ENCODE measurements around the gene METTL21A.
"Not testable (repeated sequence)": the region's sequence is repeated elsewhere in the genome, so short reads cannot be mapped to it uniquely, and the experiment has no call there.

METTL21A gene

GRCh38 chr2:207625014-207625907, at the start of gene METTL21A:
TSS of gene METTL21A (minus strand) at chr2:207625394. CDS start at chr2:207624375, 1,019 bp downstream.
- peak; percentile 83 to 84 for DNase-seq

GRCh38 chr2:207674826-207675225, 49.6 kb upstream of the METTL21A start:
- no peak for DNase-seq

DNA sequence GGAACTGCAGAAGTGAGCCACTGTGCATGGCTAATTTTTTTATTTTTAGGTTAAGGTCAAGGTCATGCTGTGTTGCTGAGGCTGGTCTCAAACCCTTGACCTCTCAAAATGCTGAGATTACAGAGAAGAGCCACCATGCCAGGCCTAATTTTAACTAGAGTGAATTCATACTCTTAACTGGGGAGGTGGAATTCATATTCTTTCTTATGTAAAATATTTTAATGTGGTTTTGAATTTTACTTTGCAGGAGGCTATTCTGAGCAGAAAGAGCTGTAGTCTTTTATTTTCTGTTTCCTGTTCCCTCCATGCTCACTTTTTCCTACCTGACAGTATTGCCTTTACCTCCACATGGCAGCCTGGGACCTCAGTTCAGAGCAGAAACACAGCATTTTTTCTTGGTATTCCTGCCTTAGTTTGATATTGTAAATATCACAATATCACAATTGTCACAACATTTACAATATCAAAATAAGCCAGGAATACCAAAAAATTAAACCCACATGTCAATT, 49.1 kb upstream of the METTL21A start:
- no peak for DNase-seq

DNA sequence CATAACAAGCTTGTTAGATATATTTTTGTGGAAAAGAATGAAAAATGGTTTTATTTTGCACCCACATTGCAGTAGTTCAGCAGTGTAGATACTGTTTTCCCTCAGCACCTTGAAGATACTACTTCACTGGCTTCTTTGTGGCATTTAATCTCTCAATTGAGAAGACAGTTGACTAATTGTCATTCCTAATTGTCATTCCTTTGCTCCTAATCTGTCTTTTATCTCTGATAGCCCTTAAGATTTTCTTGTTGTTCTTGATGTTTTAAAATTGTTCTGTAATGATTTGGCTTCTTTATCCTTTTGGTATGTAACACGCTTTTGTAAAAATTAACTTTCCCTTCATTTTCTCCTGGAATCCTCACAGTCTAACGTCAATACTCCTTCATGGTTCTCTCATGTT, 48.2 kb upstream of the METTL21A start:
- no peak for DNase-seq

GRCh38 chr2:207670887-207671286, 45.7 kb upstream of the METTL21A start:
- no peak for DNase-seq

- no peak for DNase-seq
These were observed 38.8 kb upstream of the METTL21A start for GRCh38 chr2:207663870-207664545.

- DNase-seq: no peak
These were observed 37.0 kb upstream of the METTL21A start for GRCh38 chr2:207662203-207662602.

- DNase-seq: no peak
These were observed 35.8 kb upstream of the METTL21A start for GRCh38 chr2:207660994-207661393.

DNA sequence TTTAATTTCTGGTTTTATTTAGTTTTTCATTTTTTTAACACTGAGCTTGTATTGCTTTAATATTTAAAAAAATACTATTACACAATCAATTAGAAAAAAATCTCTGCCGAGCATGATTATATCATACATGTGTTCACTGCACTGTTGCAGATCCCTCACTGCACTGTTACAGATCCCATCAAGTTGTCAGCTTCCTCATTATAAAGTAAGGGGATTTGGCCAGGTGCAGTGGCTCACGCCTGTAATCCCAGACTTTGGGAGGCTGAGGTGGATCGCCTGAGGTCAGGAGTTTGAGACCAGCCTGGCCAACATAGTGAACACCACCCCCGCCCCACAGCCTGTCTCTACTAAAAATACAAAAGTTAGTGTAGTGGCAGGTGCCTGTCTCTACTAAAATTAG, 33.0 kb upstream of the METTL21A start:
- no peak for DNase-seq

GRCh38 chr2:207655000-207655399, 29.8 kb upstream of the METTL21A start:
- no peak for DNase-seq

DNA sequence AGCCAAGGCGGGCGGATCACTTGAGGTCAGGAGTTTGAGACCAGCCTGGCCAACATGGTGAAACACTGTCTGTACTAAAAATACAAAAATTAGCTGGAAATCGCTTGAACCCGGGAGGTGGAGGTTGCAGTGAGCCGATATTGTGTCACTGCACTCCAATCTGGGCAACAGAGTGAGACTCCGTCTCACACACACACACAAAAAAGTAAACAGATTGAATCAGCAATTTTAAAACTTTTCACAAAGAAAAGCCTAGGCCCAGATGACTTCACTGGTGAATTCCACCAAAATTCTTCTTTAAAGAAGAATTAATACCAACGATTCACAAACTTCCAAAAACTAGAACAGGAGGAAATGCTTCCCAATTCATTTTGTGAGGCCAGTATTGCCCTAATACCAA, 21.4 kb upstream of the METTL21A start:
- DNase-seq: not testable (repeated sequence)

GRCh38 chr2:207643892-207644291, 18.7 kb upstream of the METTL21A start:
- DNase-seq: no peak

DNA sequence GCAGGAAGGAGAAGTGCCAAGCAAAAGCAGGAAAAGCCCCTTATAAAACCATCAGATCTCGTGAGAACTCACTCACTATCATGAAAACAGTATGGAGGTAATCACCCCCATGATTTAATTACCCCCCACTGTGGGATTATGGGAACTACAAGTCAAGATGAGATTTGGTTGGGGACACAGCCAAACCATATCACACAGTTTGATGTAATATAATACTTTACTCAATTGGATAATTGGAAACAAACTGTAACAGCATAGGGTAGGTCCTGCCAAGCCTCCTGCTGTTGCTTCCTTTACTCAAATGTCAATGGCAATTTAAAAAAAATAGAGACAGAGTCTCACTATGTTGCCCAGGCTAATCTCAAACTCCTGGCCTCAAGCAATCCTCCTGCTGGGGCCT, 15.5 kb upstream of the METTL21A start:
- DNase-seq: no peak

GRCh38 chr2:207640160-207640559, 15.0 kb upstream of the METTL21A start:
- DNase-seq: no peak

DNA sequence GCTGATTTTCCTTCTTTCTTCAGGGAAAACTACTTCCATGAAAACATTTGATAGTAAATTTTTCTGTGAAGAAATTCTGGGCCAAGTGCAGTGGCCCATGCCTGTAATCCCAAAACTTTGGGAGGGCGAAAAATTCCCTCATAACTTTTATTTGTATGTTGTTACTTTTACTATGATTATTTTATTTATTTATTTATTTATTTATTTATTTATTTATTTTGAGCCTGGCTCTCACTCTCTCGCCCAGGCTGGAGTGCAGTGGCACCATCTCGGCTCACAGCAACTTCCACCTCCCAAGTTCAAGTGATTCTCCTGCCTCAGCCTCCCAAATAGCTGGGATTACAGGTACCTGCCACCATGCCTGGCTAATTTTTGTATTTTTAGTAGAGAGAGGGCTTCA, 14.1 kb upstream of the METTL21A start:
- DNase-seq: not testable (repeated sequence)

- DNase-seq: no peak
These were observed 10.4 kb upstream of the METTL21A start for GRCh38 chr2:207635468-207636200.

DNA sequence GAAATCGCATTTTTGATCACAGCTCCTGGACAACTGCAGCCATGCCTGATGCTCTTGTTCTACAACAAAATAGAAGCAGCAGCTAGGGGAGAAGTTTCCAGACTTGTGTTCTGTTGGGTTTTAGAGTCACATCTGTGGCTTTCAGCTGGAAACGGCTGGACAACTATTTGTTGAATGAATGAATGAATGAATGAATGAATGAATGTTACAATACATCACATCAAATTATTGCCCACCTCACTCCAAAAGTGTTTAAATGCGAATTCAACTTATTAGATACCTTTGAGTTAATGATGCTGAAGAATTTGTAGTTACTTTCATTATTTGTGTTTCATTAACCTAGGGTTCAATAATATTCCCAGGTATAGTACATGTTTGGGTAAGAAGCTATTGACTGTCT, 8.5 kb upstream of the METTL21A start:
- DNase-seq: no peak

DNA sequence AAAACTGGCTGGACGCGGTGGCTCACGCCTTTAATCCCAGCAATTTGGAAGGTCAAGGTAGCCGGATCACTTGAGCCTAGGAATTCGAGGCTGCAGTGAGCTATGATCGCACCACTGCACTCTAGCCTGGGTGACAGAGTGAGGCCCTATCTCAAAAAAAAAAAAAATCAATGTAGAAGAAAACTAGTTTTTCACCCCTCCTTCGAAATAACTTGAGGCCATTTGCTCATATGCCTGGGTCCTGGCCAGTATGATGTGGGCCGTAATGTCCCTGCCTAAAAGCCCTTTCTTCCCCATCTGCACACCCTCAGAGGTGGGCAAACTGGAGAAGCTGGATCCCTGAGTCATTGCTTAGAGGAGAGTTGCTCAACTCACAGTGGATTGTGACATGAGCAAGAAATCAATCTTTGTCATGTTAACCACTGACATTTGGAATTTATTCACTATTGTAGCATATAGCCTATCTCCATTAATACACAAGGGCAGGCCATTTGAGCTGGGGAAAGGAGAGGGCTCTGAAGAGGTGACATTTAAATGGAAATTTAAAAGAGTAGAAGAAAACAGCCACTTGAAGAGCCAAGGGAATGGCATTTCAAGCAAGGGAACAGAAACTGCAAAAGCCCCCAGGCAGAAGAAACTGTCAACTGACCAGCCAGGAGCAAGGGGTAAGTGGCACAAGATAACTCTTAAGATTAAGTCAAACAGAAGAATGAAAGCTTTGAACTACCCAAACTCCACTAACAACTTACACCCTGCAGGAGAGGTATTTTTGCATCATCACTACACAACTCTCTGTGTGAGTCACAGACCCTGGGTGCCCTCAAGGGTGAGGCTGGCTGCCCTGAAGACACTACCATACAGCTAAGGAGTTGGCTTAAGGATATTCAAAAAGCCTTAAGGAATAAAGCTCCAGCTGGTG, 7.6 kb upstream of the METTL21A start:
- DNase-seq: peak in 1 of 2 experiments; percentile 20

DNA sequence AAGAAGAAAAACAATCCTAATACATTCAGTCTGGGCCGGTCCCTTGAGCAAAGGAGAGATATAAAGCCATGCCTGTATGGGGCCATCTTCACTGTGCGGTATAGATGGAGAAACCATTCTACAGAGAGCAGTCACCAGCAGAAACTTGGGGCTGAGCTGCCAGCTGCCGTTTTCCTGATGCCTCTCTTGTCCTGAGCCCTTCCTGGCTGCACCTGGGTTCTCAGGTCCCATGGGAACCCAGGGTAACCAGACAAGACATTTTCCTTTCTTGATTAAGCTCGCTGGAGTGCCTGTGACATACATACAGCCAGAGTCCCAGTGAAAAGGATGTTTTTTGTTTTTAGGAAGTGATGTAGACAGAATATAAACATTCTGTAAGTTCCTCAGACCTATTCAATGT, 5.3 kb upstream of the METTL21A start:
- no peak for DNase-seq

GRCh38 chr2:207629553-207629952, 4.4 kb upstream of the METTL21A start:
- no peak for DNase-seq

DNA sequence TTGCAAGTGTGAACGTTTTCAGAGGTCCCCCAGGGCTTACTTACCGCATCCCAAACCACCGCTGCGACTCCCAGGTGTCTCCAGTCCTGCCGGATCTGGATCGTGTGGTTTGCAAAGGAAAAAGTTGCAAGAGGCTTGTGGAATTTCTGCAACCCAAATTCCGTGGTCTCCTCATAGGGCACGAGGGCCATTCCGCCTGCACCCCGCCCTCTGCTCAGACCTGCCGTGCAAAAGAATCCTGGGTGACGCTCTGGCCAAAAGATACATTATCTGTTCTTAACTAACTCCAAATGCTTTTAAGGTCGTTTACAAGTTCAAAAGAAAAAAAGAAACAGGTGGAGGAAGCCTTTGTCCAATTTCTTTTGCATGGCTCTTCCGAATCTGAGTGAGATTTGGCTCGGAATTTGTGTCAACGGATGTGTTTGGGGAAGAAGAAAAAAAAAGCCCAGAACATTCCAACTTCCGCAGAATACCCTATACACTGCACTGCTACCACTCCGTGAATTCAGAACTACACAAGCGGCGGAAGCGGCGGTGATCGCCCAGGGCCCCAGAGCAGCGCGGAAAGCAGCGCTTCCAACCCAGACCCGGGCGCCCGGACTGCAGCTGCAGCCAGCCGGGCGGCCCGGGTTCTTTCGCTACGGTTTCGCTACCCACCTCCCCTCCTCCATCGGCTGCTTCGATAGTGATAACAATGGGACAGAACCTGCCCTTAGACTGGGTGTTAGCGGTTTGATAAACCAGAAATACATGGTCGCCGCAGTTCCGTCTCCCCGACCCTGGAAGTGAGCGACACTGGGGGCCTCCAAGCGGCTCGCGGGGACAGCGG, 795 bp downstream of the METTL21A start:
- peak in 1 of 2 experiments; percentile 63 for DNase-seq

Data from SW 1271 (cell line).